Measurements from ENCODE around the gene GPR132. TPM values are rescaled to one million over a fixed set of nuclear protein-coding genes. Genes with fewer than 3 reads are reported as not detected.

The GPR132 gene
- polyA plus RNA-seq, 1 donor (not counting 4 experiments of a cell fraction or from before 2014, with no cell fraction given) = not detected

DNA sequence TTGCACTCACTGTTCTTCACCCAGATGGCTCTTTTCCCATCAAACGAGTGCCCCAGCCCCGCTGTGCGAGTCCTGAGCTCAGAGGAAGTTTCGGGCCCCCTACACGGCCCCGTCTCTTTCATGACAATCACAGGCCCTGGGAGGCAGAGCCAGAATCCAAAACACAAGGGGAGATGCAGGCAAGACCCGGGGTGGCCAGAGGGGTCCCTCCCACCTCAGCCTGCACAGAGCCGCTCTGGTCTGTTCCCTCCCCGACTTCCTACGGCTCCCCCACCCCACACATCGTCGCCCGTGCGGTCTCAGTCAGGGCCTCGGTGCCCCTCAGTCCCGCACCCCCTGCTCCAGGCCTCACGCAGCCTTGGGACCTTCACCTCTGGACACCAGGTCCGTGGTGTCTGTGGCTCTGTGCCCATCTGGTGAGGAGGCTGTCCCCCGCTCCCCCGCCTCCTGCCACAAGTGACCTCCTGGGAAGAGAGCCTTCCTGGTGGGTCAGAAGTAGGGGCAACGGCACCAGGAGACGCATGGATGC lies 8.9 kb downstream of the GPR132 start:
- no peaks in the 10 kb centered on the region for H4K20me1 ChIP-seq (ENCODE audit: control insufficient read depth, extremely low read depth, insufficient read depth, low read length)
- H3K27ac ChIP-seq (ENCODE audit: control insufficient read depth, insufficient read depth, low read length) = no peak overlapping the region
- no peak overlapping the region for H2AFZ ChIP-seq (ENCODE audit: control insufficient read depth, low read length)
- H3K27me3 ChIP-seq (ENCODE audit: control insufficient read depth, extremely low read depth, insufficient read depth, low read length) = no peaks in the 10 kb centered on the region
- H3K9ac ChIP-seq (ENCODE audit: control insufficient read depth, extremely low read depth, insufficient read depth, low read length) = no peak overlapping the region
- no peak overlapping the region for H3K4me2 ChIP-seq (ENCODE audit: control insufficient read depth, extremely low read depth, insufficient read depth, low read depth, low read length)
- FAIRE-seq (no peak), DNase-seq (ENCODE audit: low read depth, low spot score) (no peak)
- no peak for TF ChIP-seq EZH2 (IDR thresholded peaks at IDR 0.05; ENCODE audit: low read length)
- TF ChIP-seq, protein P1, sequence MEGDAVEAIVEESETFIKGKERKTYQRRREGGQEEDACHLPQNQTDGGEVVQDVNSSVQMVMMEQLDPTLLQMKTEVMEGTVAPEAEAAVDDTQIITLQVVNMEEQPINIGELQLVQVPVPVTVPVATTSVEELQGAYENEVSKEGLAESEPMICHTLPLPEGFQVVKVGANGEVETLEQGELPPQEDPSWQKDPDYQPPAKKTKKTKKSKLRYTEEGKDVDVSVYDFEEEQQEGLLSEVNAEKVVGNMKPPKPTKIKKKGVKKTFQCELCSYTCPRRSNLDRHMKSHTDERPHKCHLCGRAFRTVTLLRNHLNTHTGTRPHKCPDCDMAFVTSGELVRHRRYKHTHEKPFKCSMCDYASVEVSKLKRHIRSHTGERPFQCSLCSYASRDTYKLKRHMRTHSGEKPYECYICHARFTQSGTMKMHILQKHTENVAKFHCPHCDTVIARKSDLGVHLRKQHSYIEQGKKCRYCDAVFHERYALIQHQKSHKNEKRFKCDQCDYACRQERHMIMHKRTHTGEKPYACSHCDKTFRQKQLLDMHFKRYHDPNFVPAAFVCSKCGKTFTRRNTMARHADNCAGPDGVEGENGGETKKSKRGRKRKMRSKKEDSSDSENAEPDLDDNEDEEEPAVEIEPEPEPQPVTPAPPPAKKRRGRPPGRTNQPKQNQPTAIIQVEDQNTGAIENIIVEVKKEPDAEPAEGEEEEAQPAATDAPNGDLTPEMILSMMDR (optimal IDR thresholded peaks at IDR 0.05 in 1 of 3, IDR thresholded peaks at IDR 0.05 in 1 of 3, conservative IDR thresholded peaks at IDR 0.05 in 1 of 3; ENCODE audit: extremely low read depth in 1 of 3, insufficient read depth in 2 of 3, low read length in 3 of 3) = no peak
- no peaks in the 10 kb centered on the region for H3K9me1 ChIP-seq (ENCODE audit: control insufficient read depth, extremely low read depth, insufficient read depth, low read length)
- H3K36me3 ChIP-seq (ENCODE audit: control insufficient read depth in 2 of 2, extremely low read depth in 1 of 2, insufficient read depth in 2 of 2, low read length in 2 of 2) = peaks cover 0 to 19% of the 10 kb centered on the region in 2 experiments
- no peaks in the 10 kb centered on the region for H3K4me1 ChIP-seq (ENCODE audit: control insufficient read depth, extremely low read depth, insufficient read depth, low read length)
- no peaks in the 10 kb centered on the region for H3K79me2 ChIP-seq (ENCODE audit: control insufficient read depth, insufficient read depth, low read length)
- H3K4me3 ChIP-seq (ENCODE audit: control insufficient read depth in 2 of 3, extremely low read depth in 1 of 3, insufficient read depth in 2 of 3, low read depth in 1 of 3, low read length in 3 of 3) = no peak overlapping the region
- dilution Hi-C loops (cut with MboI; ENCODE audit: extremely low pct_ligation_motif_present, low sequenced_read_pairs) = no loop called here
- H3K9me3 ChIP-seq (ENCODE audit: control insufficient read depth, low read depth, low read length) = no peaks in the 10 kb centered on the region

GRCh38 chr14:105055736-105056302 lies 9.4 kb downstream of the GPR132 start:
- Histone ChIP-seq H2AFZ (ENCODE audit: control insufficient read depth, low read length) (no peak overlapping the region), H3K4me2 (ENCODE audit: control insufficient read depth, extremely low read depth, insufficient read depth, low read depth, low read length) (no peak overlapping the region), H3K4me1 (ENCODE audit: control insufficient read depth, extremely low read depth, insufficient read depth, low read length) (no peaks in the 10 kb centered on the region), H3K9ac (ENCODE audit: control insufficient read depth, extremely low read depth, insufficient read depth, low read length) (no peak overlapping the region), H3K27ac (ENCODE audit: control insufficient read depth, insufficient read depth, low read length) (no peak overlapping the region), H3K4me3 (ENCODE audit: control insufficient read depth in 2 of 3, extremely low read depth in 1 of 3, insufficient read depth in 2 of 3, low read depth in 1 of 3, low read length in 3 of 3) (no peak overlapping the region), H3K79me2 (ENCODE audit: control insufficient read depth, insufficient read depth, low read length) (no peaks in the 10 kb centered on the region), H3K36me3 (ENCODE audit: control insufficient read depth in 2 of 2, extremely low read depth in 1 of 2, insufficient read depth in 2 of 2, low read length in 2 of 2) (peaks cover 0 to 19% of the 10 kb centered on the region in 2 experiments), H4K20me1 (ENCODE audit: control insufficient read depth, extremely low read depth, insufficient read depth, low read length) (no peaks in the 10 kb centered on the region), H3K9me3 (ENCODE audit: control insufficient read depth, low read depth, low read length) (no peaks in the 10 kb centered on the region), H3K27me3 (ENCODE audit: control insufficient read depth, extremely low read depth, insufficient read depth, low read length) (no peaks in the 10 kb centered on the region), H3K9me1 (ENCODE audit: control insufficient read depth, extremely low read depth, insufficient read depth, low read length) (no peaks in the 10 kb centered on the region)
- FAIRE-seq (no peak), DNase-seq (ENCODE audit: low read depth, low spot score) (no peak)
- dilution Hi-C loops (cut with MboI; ENCODE audit: extremely low pct_ligation_motif_present, low sequenced_read_pairs) = no loop called here
- TF ChIP-seq, protein P1 (optimal IDR thresholded peaks at IDR 0.05 in 1 of 3, IDR thresholded peaks at IDR 0.05 in 1 of 3, conservative IDR thresholded peaks at IDR 0.05 in 1 of 3; ENCODE audit: extremely low read depth in 1 of 3, insufficient read depth in 2 of 3, low read length in 3 of 3) = no peak
- TF ChIP-seq EZH2 (IDR thresholded peaks at IDR 0.05; ENCODE audit: low read length) = no peak
